ENCODE measurements around the gene PNLDC1. TPM values are rescaled to one million over a fixed set of nuclear protein-coding genes. Genes with fewer than 3 reads are reported as not detected.
A peak's percentile ranks its signal among the peaks of the same experiment; 100 is the strongest.

Gene PNLDC1
- total RNA-seq, 3 donors from 2014 or later (not counting 1 experiment from before 2014, with no cell fraction given) = 0.19 TPM; not detected in 2

- H3K27me3 ChIP-seq (ENCODE audit: control insufficient read depth, insufficient read depth, low read length) = no peaks in the 10 kb centered on the region
- intact Hi-C loops (cut with micrococcal nuclease) = no loop called here
- peaks cover 47% of the 10 kb centered on the region for H3K36me3 ChIP-seq (ENCODE audit: control insufficient read depth, insufficient read depth, low read length)
- H3K4me3 ChIP-seq (ENCODE audit: low read length) = no peak overlapping the region
- 93% methylated on average over 7 of the region's 7 CpGs for WGBS (ENCODE audit: insufficient coverage)
- no peak for TF ChIP-seq CTCF (IDR thresholded peaks at IDR 0.05)
- Mint-ChIP-seq H3K27ac (peak overlapping the region; percentile 52 to 81), H3K9me3 (no peaks in the 10 kb centered on the region), H3K4me1 (peaks cover 30 to 31% of the 10 kb centered on the region in 2 donors), H3K4me3 (no peak overlapping the region), H3K36me3 (peaks cover 17% of the 10 kb centered on the region), H3K27me3 (ENCODE audit: low read depth in 2 of 2) (no peaks in the 10 kb centered on the region)
- ATAC-seq = no peak
- H3K27ac ChIP-seq (ENCODE audit: low read length) = no peak overlapping the region
- no peak for DNase-seq
- no peaks in the 10 kb centered on the region for H3K9me3 ChIP-seq (ENCODE audit: control insufficient read depth, insufficient read depth, low read length)
- H3K4me1 ChIP-seq (ENCODE audit: control insufficient read depth, insufficient read depth, low read length) = peaks cover 14% of the 10 kb centered on the region
Observed at GRCh38 chr6:159758031-159759001, 41.8 kb upstream of the PNLDC1 start.

GRCh38 chr6:159759645-159760044 is 40.4 kb upstream of the PNLDC1 start:
- WGBS (ENCODE audit: insufficient coverage) = no CpG with 5 or more reads among the region's 2 CpGs
- no peak overlapping the region for H3K27ac ChIP-seq (ENCODE audit: low read length)
- H3K27me3 Mint-ChIP-seq (ENCODE audit: low read depth in 2 of 2) = no peaks in the 10 kb centered on the region
- H3K9me3 ChIP-seq (ENCODE audit: control insufficient read depth, insufficient read depth, low read length) = no peaks in the 10 kb centered on the region
- H3K27ac Mint-ChIP-seq = peak overlapping the region; percentile 64 to 99
- H3K9me3 Mint-ChIP-seq = no peaks in the 10 kb centered on the region
- intact Hi-C loops (cut with micrococcal nuclease) = no loop called here
- no peak overlapping the region for H3K4me3 ChIP-seq (ENCODE audit: low read length)
- H3K4me1 Mint-ChIP-seq = peaks cover 30 to 31% of the 10 kb centered on the region in 2 donors
- no peaks in the 10 kb centered on the region for H3K27me3 ChIP-seq (ENCODE audit: control insufficient read depth, insufficient read depth, low read length)
- H3K36me3 ChIP-seq (ENCODE audit: control insufficient read depth, insufficient read depth, low read length) = peaks cover 37% of the 10 kb centered on the region
- peak overlapping the region; percentile 47 for H3K4me3 Mint-ChIP-seq
- DNase-seq (no peak), ATAC-seq (no peak)
- H3K36me3 Mint-ChIP-seq = peaks cover 13% of the 10 kb centered on the region
- no peak for TF ChIP-seq CTCF (IDR thresholded peaks at IDR 0.05)
- H3K4me1 ChIP-seq (ENCODE audit: control insufficient read depth, insufficient read depth, low read length) = peaks cover 14% of the 10 kb centered on the region

- H3K4me3 ChIP-seq (ENCODE audit: low read length) = no peak overlapping the region
Observed at GRCh38 chr6:159760602-159761057, 39.4 kb upstream of the PNLDC1 start.

More at GRCh38 chr6:159760602-159761057, 39.4 kb upstream of the PNLDC1 start:
- no peak for DNase-seq
- Histone ChIP-seq H3K27me3 (ENCODE audit: control insufficient read depth, insufficient read depth, low read length) (no peaks in the 10 kb centered on the region), H3K9me3 (ENCODE audit: control insufficient read depth, insufficient read depth, low read length) (no peaks in the 10 kb centered on the region), H3K27ac (ENCODE audit: low read length) (peak overlapping the region; percentile 81), H3K4me1 (ENCODE audit: control insufficient read depth, insufficient read depth, low read length) (peaks cover 14% of the 10 kb centered on the region), H3K36me3 (ENCODE audit: control insufficient read depth, insufficient read depth, low read length) (peaks cover 30% of the 10 kb centered on the region)
- peaks cover 30 to 31% of the 10 kb centered on the region in 2 donors for H3K4me1 Mint-ChIP-seq
- H3K27me3 Mint-ChIP-seq (ENCODE audit: low read depth in 2 of 2) = no peaks in the 10 kb centered on the region
- 84% methylated on average over 3 of the region's 3 CpGs for WGBS (ENCODE audit: insufficient coverage)
- no peak for TF ChIP-seq CTCF (IDR thresholded peaks at IDR 0.05)
- intact Hi-C loops (cut with micrococcal nuclease) = loop anchor here (1.0 kb wide), 1 partner anchor 33 kb away; the partner anchor contains the start of gene WTAP
- H3K4me3 Mint-ChIP-seq = peak overlapping the region; percentile 94
- H3K36me3 Mint-ChIP-seq = peaks cover 5% of the 10 kb centered on the region
- no peaks in the 10 kb centered on the region for H3K9me3 Mint-ChIP-seq
- no peak for ATAC-seq
- H3K27ac Mint-ChIP-seq = peak overlapping the region; percentile 64 to 99

Measured in natural killer cell (primary cell).